Activated effector memory CD4-positive, alpha-beta T cell treated with Interleukin-2 at 50 U/mL for 16 hours (primary cell): ENCODE measurements around the gene TMEM240.
"Not testable (repeated sequence)": the region's sequence is repeated elsewhere in the genome, so short reads cannot be mapped to it uniquely, and the experiment has no call there.

Experiments used
- DNase-seq: peaks from one replicate; pipeline ENCODE4 v3.0.0-alpha.2; 2020

The TMEM240 gene

GRCh38 chr1:1523226-1523625, 17.2 kb downstream of the TMEM240 start:
- DNase-seq: not testable (repeated sequence)

GRCh38 chr1:1522536-1522935, 17.9 kb downstream of the TMEM240 start:
- not testable (repeated sequence) for DNase-seq

GRCh38 chr1:1521331-1521730, 19.1 kb downstream of the TMEM240 start:
- DNase-seq: no peak

GRCh38 chr1:1519805-1520505, 20.5 kb downstream of the TMEM240 start:
- not testable (repeated sequence) for DNase-seq

- not testable (repeated sequence) for DNase-seq
Observed at GRCh38 chr1:1518621-1519007, 21.8 kb downstream of the TMEM240 start.

- DNase-seq: no peak
Observed at GRCh38 chr1:1517973-1518620, 22.3 kb downstream of the TMEM240 start.

GRCh38 chr1:1516923-1517322, 23.5 kb downstream of the TMEM240 start:
- not testable (repeated sequence) for DNase-seq

GRCh38 chr1:1514376-1514775, 26.0 kb downstream of the TMEM240 start:
- DNase-seq: not testable (repeated sequence)

- DNase-seq: not testable (repeated sequence)
Observed at GRCh38 chr1:1513675-1514074, 26.7 kb downstream of the TMEM240 start.

GRCh38 chr1:1512425-1512824, 28.0 kb downstream of the TMEM240 start:
- peak; percentile 11 for DNase-seq

GRCh38 chr1:1511533-1512285, 28.7 kb downstream of the TMEM240 start, which contains the start of gene ATAD3A:
Gene ATAD3A, plus strand, starts transcription at chr1:1512162. Its CDS starts 107 bp downstream, at chr1:1512269.
- peak; percentile 91 for DNase-seq

- DNase-seq: no peak
Observed at GRCh38 chr1:1510912-1511532, 29.4 kb downstream of the TMEM240 start.

- DNase-seq: not testable (repeated sequence)
Observed at GRCh38 chr1:1509465-1509850, 31.0 kb downstream of the TMEM240 start.

GRCh38 chr1:1508775-1509464, 31.5 kb downstream of the TMEM240 start:
- DNase-seq: not testable (repeated sequence)

GRCh38 chr1:1507305-1507704, 33.1 kb downstream of the TMEM240 start:
- no peak for DNase-seq

- DNase-seq: not testable (repeated sequence)
Observed at GRCh38 chr1:1505801-1506200, 34.6 kb downstream of the TMEM240 start.

GRCh38 chr1:1505366-1505798, 35.0 kb downstream of the TMEM240 start:
- DNase-seq: not testable (repeated sequence)

GRCh38 chr1:1504777-1505365, 35.6 kb downstream of the TMEM240 start:
- peak; percentile 70 for DNase-seq

- not testable (repeated sequence) for DNase-seq
Observed at GRCh38 chr1:1495461-1495975, 44.9 kb downstream of the TMEM240 start.

GRCh38 chr1:1494311-1494710, 46.1 kb downstream of the TMEM240 start:
- not testable (repeated sequence) for DNase-seq

GRCh38 chr1:1491601-1492000, 48.8 kb downstream of the TMEM240 start:
- DNase-seq: no peak
